Astrocyte of the spinal cord (primary cell): ENCODE data around the gene CDH26.

Experiments
- DNase-seq: peaks from one replicate; pipeline ENCODE4 v3.0.0; 2011; ENCODE audit warnings: low read depth, low spot score
- H3K4me3 ChIP-seq: 2 replicates; pipeline ENCODE4 v1.5.1; 2011; ENCODE audit warnings: low read depth, mild to moderate bottlenecking, low read length, moderate library complexity
- in situ Hi-C: cut with HindIII; loops from 2 replicates; pipeline ENCODE4 v1.10.0; 2017; ENCODE audit warnings: low sequenced_read_pairs
- TF ChIP-seq, protein P1 (sequence below): IDR thresholded peaks from 2 replicates; pipeline ENCODE4 v1.5.1; 2012; ENCODE audit warnings: low read depth, mild to moderate bottlenecking, low read length, inconsistent platforms

The CDH26 gene

DNA sequence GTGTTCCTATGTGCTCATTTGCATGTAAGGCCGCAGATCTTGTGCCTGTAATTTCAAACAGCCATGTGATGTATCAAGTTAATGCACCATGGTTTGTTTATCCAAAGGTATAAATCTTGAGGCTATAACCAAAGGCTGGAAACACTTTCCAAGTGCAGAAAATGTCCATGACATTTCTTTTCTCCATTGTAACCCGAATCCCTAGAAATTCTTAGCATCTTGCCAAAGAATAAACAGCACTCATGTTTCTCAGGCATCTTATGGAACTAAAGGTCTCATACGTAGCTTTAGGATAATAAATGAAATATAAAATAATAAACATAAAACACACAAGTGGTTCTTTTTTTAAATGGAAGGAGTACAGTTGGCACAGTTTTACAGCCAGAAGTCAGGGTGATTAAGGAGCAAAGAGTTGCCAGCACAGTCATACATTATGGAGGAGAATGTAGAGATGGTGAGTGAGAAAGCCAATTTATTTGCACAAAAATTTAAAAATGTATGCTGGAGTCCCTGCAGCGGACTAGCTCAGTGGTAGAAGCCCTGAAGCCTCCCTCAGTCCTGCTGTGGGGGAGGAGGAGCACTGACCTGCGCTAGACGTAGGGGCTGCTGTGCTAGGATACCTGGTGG lies 18.0 kb downstream of the CDH26 start:
- in situ Hi-C loops = no loop called here
- H3K4me3 ChIP-seq = no peak overlapping the region
- DNase-seq = no peak
- TF ChIP-seq, protein P1, sequence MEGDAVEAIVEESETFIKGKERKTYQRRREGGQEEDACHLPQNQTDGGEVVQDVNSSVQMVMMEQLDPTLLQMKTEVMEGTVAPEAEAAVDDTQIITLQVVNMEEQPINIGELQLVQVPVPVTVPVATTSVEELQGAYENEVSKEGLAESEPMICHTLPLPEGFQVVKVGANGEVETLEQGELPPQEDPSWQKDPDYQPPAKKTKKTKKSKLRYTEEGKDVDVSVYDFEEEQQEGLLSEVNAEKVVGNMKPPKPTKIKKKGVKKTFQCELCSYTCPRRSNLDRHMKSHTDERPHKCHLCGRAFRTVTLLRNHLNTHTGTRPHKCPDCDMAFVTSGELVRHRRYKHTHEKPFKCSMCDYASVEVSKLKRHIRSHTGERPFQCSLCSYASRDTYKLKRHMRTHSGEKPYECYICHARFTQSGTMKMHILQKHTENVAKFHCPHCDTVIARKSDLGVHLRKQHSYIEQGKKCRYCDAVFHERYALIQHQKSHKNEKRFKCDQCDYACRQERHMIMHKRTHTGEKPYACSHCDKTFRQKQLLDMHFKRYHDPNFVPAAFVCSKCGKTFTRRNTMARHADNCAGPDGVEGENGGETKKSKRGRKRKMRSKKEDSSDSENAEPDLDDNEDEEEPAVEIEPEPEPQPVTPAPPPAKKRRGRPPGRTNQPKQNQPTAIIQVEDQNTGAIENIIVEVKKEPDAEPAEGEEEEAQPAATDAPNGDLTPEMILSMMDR = no peak

DNA sequence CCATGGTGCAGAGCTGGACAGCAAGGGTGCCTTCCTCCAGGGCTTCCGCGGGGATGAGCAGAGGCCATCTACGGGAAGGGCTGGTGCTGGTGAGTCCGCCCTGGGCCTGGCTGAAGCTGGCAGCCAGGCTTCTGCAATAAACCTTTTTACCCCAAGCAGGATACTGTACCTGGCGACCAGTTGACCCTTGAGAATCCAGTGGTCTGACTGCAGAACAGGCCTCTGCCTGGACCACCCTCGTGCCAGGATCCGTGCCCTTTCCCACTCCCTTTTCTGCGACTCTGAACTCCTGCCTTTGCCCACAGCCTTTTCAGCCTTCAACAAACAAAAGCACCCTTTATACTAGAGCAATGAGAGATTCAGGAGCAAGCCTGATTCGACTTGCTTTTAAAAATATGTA lies 18.9 kb downstream of the CDH26 start:
- no peak overlapping the region for H3K4me3 ChIP-seq
- DNase-seq = no peak
- TF ChIP-seq, protein P1 = no peak
- in situ Hi-C loops = no loop called here

DNA sequence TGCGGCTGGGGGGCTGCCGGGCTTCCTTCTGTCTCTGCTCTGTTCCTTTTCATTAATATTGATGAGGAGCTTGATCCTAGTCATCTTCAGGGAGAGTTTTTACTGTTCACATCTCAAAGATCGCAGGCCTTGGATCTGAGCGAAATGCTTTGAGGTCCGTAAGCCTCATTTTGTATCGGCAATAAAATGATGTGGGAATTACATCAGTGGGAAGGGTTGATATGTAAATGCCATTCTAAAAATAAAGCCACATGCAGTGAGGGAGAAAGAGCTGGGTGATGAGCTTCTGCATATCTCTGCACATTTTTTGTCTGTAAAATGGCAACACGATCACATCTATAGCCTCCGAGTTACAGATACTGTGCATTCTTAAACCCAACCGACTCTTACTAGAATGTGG lies 24.9 kb downstream of the CDH26 start:
- in situ Hi-C loops = no loop called here
- no peak overlapping the region for H3K4me3 ChIP-seq
- TF ChIP-seq, protein P1 = no peak
- no peak for DNase-seq

DNA sequence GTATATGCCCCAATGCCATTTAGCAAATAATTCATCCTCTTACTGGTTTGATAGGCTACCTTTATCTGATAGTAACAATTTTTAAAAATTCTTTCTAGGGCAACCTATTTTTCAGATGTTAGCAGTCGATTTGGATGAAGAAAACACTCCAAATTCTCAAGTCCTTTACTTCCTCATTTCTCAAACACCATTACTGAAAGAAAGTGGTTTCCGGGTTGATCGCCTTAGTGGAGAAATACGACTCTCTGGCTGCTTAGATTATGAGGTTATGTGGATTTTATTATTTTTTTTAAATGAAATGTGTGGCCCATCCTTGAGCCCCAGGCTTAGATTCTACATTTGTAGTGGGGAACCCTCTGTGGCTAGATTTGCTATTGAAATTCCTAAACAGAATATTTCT lies 26.3 kb downstream of the CDH26 start:
- DNase-seq = no peak
- in situ Hi-C loops = no loop called here
- TF ChIP-seq, protein P1 = no peak
- no peak overlapping the region for H3K4me3 ChIP-seq

DNA sequence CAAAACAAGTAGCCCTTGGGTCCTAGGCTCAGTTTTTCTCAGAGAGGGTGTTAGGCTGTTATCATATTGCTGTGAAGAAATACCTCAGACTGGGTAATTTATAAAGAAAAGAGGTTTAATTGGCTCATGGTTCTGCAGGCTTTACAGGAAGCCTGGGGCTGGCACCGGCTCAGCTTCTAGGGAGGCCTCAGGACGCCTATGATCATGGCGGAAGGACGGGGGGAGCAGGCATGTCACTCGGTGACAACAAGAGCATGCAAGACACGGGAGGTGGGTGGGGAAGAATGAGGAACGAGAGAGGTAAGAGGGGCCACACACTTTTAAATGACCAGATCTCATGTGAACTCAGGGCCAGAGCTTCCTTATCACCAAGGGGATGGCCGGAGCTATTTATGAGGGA lies 26.9 kb downstream of the CDH26 start:
- no peak overlapping the region for H3K4me3 ChIP-seq
- DNase-seq = no peak
- in situ Hi-C loops = no loop called here
- TF ChIP-seq, protein P1 = no peak

DNA sequence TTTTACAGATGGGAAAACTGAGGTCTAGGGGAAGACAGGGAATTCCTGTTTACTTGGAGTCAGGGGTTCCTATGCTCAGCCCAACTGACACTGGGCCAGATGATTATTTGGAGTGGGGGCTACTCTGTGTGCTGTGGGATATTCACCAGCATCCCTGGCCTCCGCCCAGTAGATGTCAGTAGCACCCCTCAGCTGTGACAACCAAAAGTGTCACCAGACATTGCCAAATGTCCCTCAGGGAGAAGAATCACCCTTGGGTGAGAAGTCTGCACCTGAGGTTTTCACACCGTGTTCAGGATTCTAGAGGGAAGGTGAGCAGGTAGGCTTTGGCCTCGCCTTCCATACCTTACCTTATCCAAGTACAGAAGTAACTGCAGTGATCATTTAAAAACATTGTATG lies 27.6 kb downstream of the CDH26 start:
- in situ Hi-C loops = no loop called here
- no peak overlapping the region for H3K4me3 ChIP-seq
- no peak for DNase-seq
- TF ChIP-seq, protein P1 = no peak

DNA sequence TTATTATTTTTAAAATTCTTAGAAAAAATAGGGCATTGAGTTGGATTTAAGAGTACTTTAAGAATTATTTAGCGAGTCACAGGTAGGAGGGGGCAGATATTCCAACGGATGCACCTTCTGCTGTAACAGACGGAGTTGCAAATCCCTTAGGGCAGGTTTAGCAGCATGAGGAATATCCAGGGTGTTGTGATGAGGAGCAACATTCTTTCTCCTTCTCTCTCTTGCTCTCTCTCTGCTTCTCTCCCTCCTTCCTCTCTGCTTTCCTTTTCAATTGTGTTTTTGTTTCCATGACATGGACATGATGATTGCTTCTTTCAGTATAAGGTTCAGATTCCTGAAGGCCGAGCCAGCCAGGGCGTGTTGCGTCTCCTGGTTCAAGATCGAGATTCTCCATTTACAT lies 28.9 kb downstream of the CDH26 start:
- H3K4me3 ChIP-seq = no peak overlapping the region
- no peak for DNase-seq
- in situ Hi-C loops = no loop called here
- TF ChIP-seq, protein P1 = no peak
